IMR-90 (cell line): ENCODE data around the gene SYNGR4. TPM values are rescaled to one million over a fixed set of nuclear protein-coding genes. Genes with fewer than 3 reads are reported as not detected.

Source experiments
- ATAC-seq: fragments of 200-7000 bp; cut with Tn5 transposase; 2 replicates; pipeline ENCODE4 v1.9.1; 2020; ENCODE audit warnings: low read depth, mild to moderate bottlenecking, moderate library complexity
- BruUV-seq: library from RNA; stranded (reverse); fragments of 400-500 nt; replicated peaks from 2 replicates; lab custom pipeline; 2021; lab: Mats Ljungman, UMichigan
- CTCF ChIA-PET: fragments of 300-600 bp; formaldehyde crosslinking; extraction: SDS; loops from one replicate; lab custom pipeline; 2021; ENCODE audit warnings: antibody characterized with exemption; lab: Yijun Ruan, JAX
- POLR2A ChIA-PET: fragments of 300-600 bp; sonication (Branson Sonifier 250); formaldehyde crosslinking; loops from one replicate; lab custom pipeline; 2022; ENCODE audit warnings: antibody characterized with exemption; ENCODE audit not compliant: unreplicated experiment; lab: Charles Lee
- DNase-seq: peaks from one replicate; pipeline ENCODE4 v3.0.0; 2013
- H2AFZ ChIP-seq: replicated peaks from 2 replicates; pipeline ENCODE3; 2013; ENCODE audit warnings: low read length, mild to moderate bottlenecking; ENCODE audit not compliant: poor library complexity
- H2AK5ac ChIP-seq: 2 replicates; pipeline ENCODE4 v1.6.1; 2013; ENCODE audit warnings: low read depth, low read length, inconsistent platforms
- H2AK9ac ChIP-seq: replicated peaks from 2 replicates; pipeline ENCODE3; 2013; ENCODE audit warnings: mild to moderate bottlenecking, low read depth, low read length, moderate library complexity; ENCODE audit not compliant: poor library complexity
- H2BK120ac ChIP-seq: 2 replicates; pipeline ENCODE4 v1.6.1; 2013; ENCODE audit warnings: low read depth, low read length, inconsistent platforms
- H2BK15ac ChIP-seq: 3 replicates; pipeline ENCODE4 v1.6.1; 2013; ENCODE audit warnings: low read depth, low read length, inconsistent platforms
- H2BK20ac ChIP-seq: 2 replicates; pipeline ENCODE4 v1.6.1; 2013; ENCODE audit warnings: low read depth, mild to moderate bottlenecking, inconsistent platforms, low read length, moderate library complexity
- H2BK5ac ChIP-seq: 2 replicates; pipeline ENCODE4 v1.6.1; 2013; ENCODE audit warnings: mild to moderate bottlenecking, low read depth, low read length, inconsistent platforms; ENCODE audit not compliant: poor library complexity, severe bottlenecking
- H3K14ac ChIP-seq: replicated peaks from 2 replicates; pipeline ENCODE4 v1.6.1; 2013; ENCODE audit warnings: low read depth, low read length, inconsistent platforms
- H3K18ac ChIP-seq: 2 replicates; pipeline ENCODE4 v1.6.1; 2013; ENCODE audit warnings: low read depth, low read length, control low read depth
- H3K23ac ChIP-seq: 2 replicates; pipeline ENCODE4 v1.6.1; 2013; ENCODE audit warnings: low read depth, low read length, inconsistent platforms
- H3K27ac ChIP-seq: 2 replicates; pipeline ENCODE4 v1.5.1; 2013; ENCODE audit warnings: mild to moderate bottlenecking, control low read depth, low read length; ENCODE audit not compliant: insufficient read depth
- H3K27me3 ChIP-seq: 2 replicates; pipeline ENCODE4 v1.6.1; 2013; ENCODE audit warnings: low read length; ENCODE audit not compliant: control insufficient read depth, insufficient read depth
- H3K36me3 ChIP-seq: 2 replicates; pipeline ENCODE4 v1.6.1; 2013; ENCODE audit warnings: low read length, mixed read lengths; ENCODE audit not compliant: control insufficient read depth, insufficient read depth
- H3K4ac ChIP-seq: 2 replicates; pipeline ENCODE4 v1.6.1; 2013; ENCODE audit warnings: low read depth, low read length, inconsistent platforms
- H3K4me1 ChIP-seq: 2 replicates; pipeline ENCODE4 v1.6.1; 2013; ENCODE audit warnings: low read length, mixed read lengths; ENCODE audit not compliant: control insufficient read depth, insufficient read depth
- H3K4me2 ChIP-seq: 2 replicates; pipeline ENCODE4 v1.6.1; 2013; ENCODE audit warnings: low read depth, mild to moderate bottlenecking, control low read depth, low read length, moderate library complexity
- H3K4me3 ChIP-seq: 2 replicates; pipeline ENCODE4 v1.5.1; 2013; ENCODE audit warnings: low read depth, mild to moderate bottlenecking, control low read depth, low read length, moderate library complexity; ENCODE audit not compliant: insufficient read depth
- H3K56ac ChIP-seq: 2 replicates; pipeline ENCODE4 v1.6.1; 2013; ENCODE audit warnings: low read length, inconsistent platforms; ENCODE audit not compliant: insufficient read depth; ENCODE audit errors: extremely low read depth
- H3K79me1 ChIP-seq, 2 experiments: 2 replicates each; pipeline ENCODE4 v1.6.1; 2013; ENCODE audit warnings: low read length in 2 of 2, inconsistent platforms in 1 of 2, low read depth in 1 of 2
- H3K9ac ChIP-seq: 2 replicates; pipeline ENCODE4 v1.6.1; 2013; ENCODE audit warnings: low read depth, low read length, control low read depth
- H3K9me1 ChIP-seq: 2 replicates; pipeline ENCODE4 v1.6.1; 2013; ENCODE audit warnings: low read length, inconsistent platforms; ENCODE audit not compliant: insufficient read depth
- H3K9me3 ChIP-seq: 2 replicates; pipeline ENCODE4 v1.6.1; 2013; ENCODE audit warnings: low read length; ENCODE audit not compliant: control insufficient read depth, insufficient read depth
- H4K20me1 ChIP-seq: 2 replicates; pipeline ENCODE4 v1.6.1; 2013; ENCODE audit warnings: low read length, inconsistent platforms; ENCODE audit not compliant: insufficient read depth
- H4K5ac ChIP-seq: 2 replicates; pipeline ENCODE4 v1.6.1; 2013; ENCODE audit warnings: mild to moderate bottlenecking, low read depth, low read length, control low read depth
- H4K8ac ChIP-seq, 2 experiments: 2 replicates each; pipeline ENCODE4 v1.6.1; 2013; ENCODE audit warnings: low read depth in 2 of 2, low read length in 2 of 2, control low read depth in 1 of 2, inconsistent platforms in 1 of 2
- H4K91ac ChIP-seq: 2 replicates; pipeline ENCODE4 v1.6.1; 2013; ENCODE audit warnings: low read depth, low read length, inconsistent platforms; ENCODE audit not compliant: insufficient read depth
- CEBPB ChIP-seq: IDR thresholded peaks from 2 replicates; pipeline ENCODE4 v1.6.1; 2012; ENCODE audit warnings: low read depth, low read length, improper control_type of control experiment
- MAFK ChIP-seq: IDR thresholded peaks from 2 replicates; pipeline ENCODE4 v1.6.1; 2012; ENCODE audit warnings: low read depth, low read length, improper control_type of control experiment
- WGBS, 2 experiments: methylation state at CpG; one replicate each; pipeline versions ENCODE4 v1.1.5 to v1.1.7; 2013; ENCODE audit warnings: missing lambda C conversion rate in 2 of 2; ENCODE audit not compliant: insufficient read length in 1 of 2; ENCODE audit errors: extremely low coverage in 2 of 2; 5-methylcytosine and 5-hydroxymethylcytosine counted together
- dilution Hi-C: fragments of 300-500 bp; cut with HindIII; formaldehyde crosslinking; loops from one replicate; pipeline ENCODE4 v1.14.3; 2018; ENCODE audit warnings: low sequenced_read_pairs; ENCODE audit not compliant: unreplicated experiment
- in situ Hi-C: fragments of 300-500 bp; cut with MboI; formaldehyde crosslinking; loops from 3 replicates; pipeline ENCODE4 v1.14.3; 2019; ENCODE audit warnings: low sequenced_read_pairs, inconsistent platforms, mixed read lengths
- intact Hi-C: fragments of 100-400 bp; cut with micrococcal nuclease; formaldehyde crosslinking; loops from 2 replicates; pipeline ENCODE4 v1.10.0; 2022
- polyA plus RNA-seq, 3 experiments: library from polyadenylated mRNA; depleted of rRNA; stranded (reverse); fragments of >200 nt; gene quantifications; 2 replicates each; pipeline ENCODE4 v1.2.3, GENCODE V29; 2012; ENCODE audit warnings: low replicate concordance in 1 of 3
- total RNA-seq: library from RNA; depleted of rRNA; stranded (reverse); fragments of >200 nt; gene quantifications from 2 replicates; pipeline ENCODE4 v1.2.3, GENCODE V29; 2012

SYNGR4 gene
- total and polyA plus RNA-seq, 2 of the 4 experiments (the other 2 are of a cell fraction), result not detected

DNA sequence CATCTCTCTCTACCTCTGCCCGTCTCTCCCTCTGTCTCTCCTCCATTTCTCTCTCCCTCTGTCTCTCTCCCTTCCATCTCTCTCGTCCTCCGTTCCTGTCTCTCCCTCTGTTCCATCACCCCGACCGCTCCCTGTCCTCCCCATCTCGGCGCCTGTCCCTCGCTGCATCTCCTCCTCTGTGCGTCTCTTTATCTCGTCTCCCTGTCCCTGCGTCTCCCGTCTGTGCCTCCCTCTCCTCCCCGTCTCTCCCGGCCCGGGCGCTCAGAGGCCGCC lies 33.9 kb downstream of the SYNGR4 start:
- Histone ChIP-seq H3K9me1 (peaks cover 3% of the 10 kb centered on the region; the same call in 1 of the 2 replicates), H2BK15ac (no peak overlapping the region), H3K79me1 (no peaks in the 10 kb centered on the region), H3K4ac (peak overlapping the region; percentile 83), H3K4me1 (peaks cover 4% of the 10 kb centered on the region; the same call in 1 of the 2 replicates), H2AFZ (peak overlapping the region; percentile 90), H2AK9ac (peak overlapping the region; percentile 78), H3K23ac (peak overlapping the region; percentile 84), H3K27me3 (peaks cover 50% of the 10 kb centered on the region), H3K4me3 (peak overlapping the region; percentile 26), H2BK20ac (no peak overlapping the region), H3K4me2 (peak overlapping the region; percentile 64), H3K27ac (no peak overlapping the region), H3K14ac (peak overlapping the region; percentile 37), H4K91ac (0 out of 2 replicates have a peak overlapping the region, but pooled peaks have one; percentile 23), H4K8ac (peak overlapping the region; percentile 18 to 79; a peak in 3 of 4 replicates), H3K18ac (no peak overlapping the region), H2BK5ac (no peak overlapping the region), H4K20me1 (no peaks in the 10 kb centered on the region; the same call in 1 of the 2 replicates), H3K56ac (no peak overlapping the region), H4K5ac (peak overlapping the region; percentile 30), H3K9me3 (no peaks in the 10 kb centered on the region), H3K36me3 (no peaks in the 10 kb centered on the region), H3K9ac (peak overlapping the region; percentile 42; the same call in 1 of the 2 replicates), H2AK5ac (peak overlapping the region; percentile 82; the same call in 1 of the 2 replicates), H2BK120ac (peak overlapping the region; percentile 34; the same call in 1 of the 2 replicates)
- in situ Hi-C loops, result no loop called here
- ChIA-PET POLR2A (no interaction called here), CTCF (no interaction called here)
- BruUV-seq, result no TSS peak
- no peak for ATAC-seq
- TF ChIP-seq MAFK (no peak), CEBPB (no peak)
- dilution Hi-C loops, result no loop called here
- intact Hi-C loops, result loop anchor here (10.0 kb wide), 1 partner anchor 73 kb away; the partner anchor contains the start of gene EMP3
- no peak for DNase-seq
- WGBS, 2 experiments, result 33% methylated on average over 1 of the region's 17 CpGs; no CpG with 5 or more reads in 1 of the 2 experiments
